Measurements from ENCODE around the gene DTNB. TPM values are rescaled to one million over a fixed set of nuclear protein-coding genes. Genes with fewer than 3 reads are reported as not detected.

Gene DTNB
- total RNA-seq, 1 experiment from 2014 or later: 26.3 TPM

- Mint-ChIP-seq H3K27ac (ENCODE audit: low read depth, unreplicated experiment) (no peak overlapping the region), H3K4me3 (ENCODE audit: unreplicated experiment) (no peak overlapping the region), H3K9me3 (ENCODE audit: unreplicated experiment) (no peaks in the 10 kb centered on the region), H3K36me3 (ENCODE audit: insufficient read depth, unreplicated experiment) (peaks cover 28% of the 10 kb centered on the region), H3K27me3 (ENCODE audit: insufficient read depth, unreplicated experiment) (no peaks in the 10 kb centered on the region), H3K4me1 (ENCODE audit: insufficient read depth, unreplicated experiment) (no peaks in the 10 kb centered on the region)
- DNase-seq (ENCODE audit: unreplicated experiment): no peak
- intact Hi-C loops (cut with micrococcal nuclease): no loop called here
- ChIA-PET CTCF (no interaction called here), POLR2A (no interaction called here)
- no TSS peak for BruUV-seq (replicated peaks)
- no peak for TF ChIP-seq CTCF (IDR thresholded peaks at IDR 0.05; ENCODE audit: unreplicated experiment)
These were observed 226.4 kb downstream of the DTNB start for GRCh38 chr2:25447018-25447417.

GRCh38 chr2:25446122-25446521 lies 227.3 kb downstream of the DTNB start:
- no peak for DNase-seq (ENCODE audit: unreplicated experiment)
- Mint-ChIP-seq H3K4me1 (ENCODE audit: insufficient read depth, unreplicated experiment) (no peaks in the 10 kb centered on the region), H3K27me3 (ENCODE audit: insufficient read depth, unreplicated experiment) (no peaks in the 10 kb centered on the region), H3K36me3 (ENCODE audit: insufficient read depth, unreplicated experiment) (peaks cover 22% of the 10 kb centered on the region), H3K27ac (ENCODE audit: low read depth, unreplicated experiment) (no peak overlapping the region), H3K4me3 (ENCODE audit: unreplicated experiment) (no peak overlapping the region), H3K9me3 (ENCODE audit: unreplicated experiment) (no peaks in the 10 kb centered on the region)
- POLR2A ChIA-PET: no interaction called here
- intact Hi-C loops (cut with micrococcal nuclease): no loop called here
- CTCF ChIA-PET: no interaction called here
- no TSS peak for BruUV-seq (replicated peaks)
- no peak for TF ChIP-seq CTCF (IDR thresholded peaks at IDR 0.05; ENCODE audit: unreplicated experiment)

- BruUV-seq (replicated peaks): no TSS peak
- intact Hi-C loops (cut with micrococcal nuclease): no loop called here
- TF ChIP-seq CTCF (IDR thresholded peaks at IDR 0.05; ENCODE audit: unreplicated experiment): no peak
- peaks cover 19% of the 10 kb centered on the region for H3K36me3 Mint-ChIP-seq (ENCODE audit: insufficient read depth, unreplicated experiment)
- no peaks in the 10 kb centered on the region for H3K27me3 Mint-ChIP-seq (ENCODE audit: insufficient read depth, unreplicated experiment)
- no peak overlapping the region for H3K27ac Mint-ChIP-seq (ENCODE audit: low read depth, unreplicated experiment)
- H3K4me3 Mint-ChIP-seq (ENCODE audit: unreplicated experiment): no peak overlapping the region
- DNase-seq (ENCODE audit: unreplicated experiment): no peak
- no peaks in the 10 kb centered on the region for H3K9me3 Mint-ChIP-seq (ENCODE audit: unreplicated experiment)
- POLR2A ChIA-PET: no interaction called here
- H3K4me1 Mint-ChIP-seq (ENCODE audit: insufficient read depth, unreplicated experiment): no peaks in the 10 kb centered on the region
- CTCF ChIA-PET: no interaction called here
These were observed 227.9 kb downstream of the DTNB start for GRCh38 chr2:25445464-25445863.

- ChIA-PET CTCF (no interaction called here), POLR2A (no interaction called here)
- no peaks in the 10 kb centered on the region for H3K4me1 Mint-ChIP-seq (ENCODE audit: insufficient read depth, unreplicated experiment)
- H3K36me3 Mint-ChIP-seq (ENCODE audit: insufficient read depth, unreplicated experiment): peaks cover 19% of the 10 kb centered on the region
- no peaks in the 10 kb centered on the region for H3K27me3 Mint-ChIP-seq (ENCODE audit: insufficient read depth, unreplicated experiment)
- BruUV-seq (replicated peaks): no TSS peak
- no peak overlapping the region for H3K27ac Mint-ChIP-seq (ENCODE audit: low read depth, unreplicated experiment)
- DNase-seq (ENCODE audit: unreplicated experiment): no peak
- intact Hi-C loops (cut with micrococcal nuclease): no loop called here
- TF ChIP-seq CTCF (IDR thresholded peaks at IDR 0.05; ENCODE audit: unreplicated experiment): no peak
- no peaks in the 10 kb centered on the region for H3K9me3 Mint-ChIP-seq (ENCODE audit: unreplicated experiment)
- H3K4me3 Mint-ChIP-seq (ENCODE audit: unreplicated experiment): no peak overlapping the region
These were observed 228.6 kb downstream of the DTNB start for GRCh38 chr2:25444608-25445270.
